Urothelium cell line (cell line): ENCODE results near the gene MND1.
"Not testable (repeated sequence)": the region's sequence is repeated elsewhere in the genome, so short reads cannot be mapped to it uniquely, and the experiment has no call there.

Experiments
- DNase-seq: peaks from one replicate; pipeline ENCODE4 v3.0.0; 2011; ENCODE audit warnings: low spot score, mixed read lengths
- FAIRE-seq: peaks from 2 replicates; lab custom pipeline; 2011; peaks lifted over from hg19 to GRCh38; lab: Jason Lieb, UNC

MND1 gene

DNA sequence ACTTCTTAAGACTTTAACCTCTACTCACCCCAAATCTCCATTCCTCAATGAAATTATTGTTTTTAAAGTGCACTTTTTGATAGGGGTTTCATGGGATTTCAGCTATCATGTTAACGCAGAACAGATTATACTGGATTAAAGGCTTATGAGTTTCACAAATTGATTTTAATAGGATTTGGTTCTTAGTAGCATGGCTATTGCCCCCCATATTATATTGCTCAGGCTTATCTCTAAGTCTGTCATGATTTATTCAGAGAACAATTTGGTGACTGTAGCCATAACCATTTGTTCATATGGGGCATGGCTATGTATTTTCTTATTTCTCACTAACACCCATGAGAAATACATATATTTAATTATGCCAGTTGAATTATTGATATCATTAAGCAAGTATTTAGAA lies 57.0 kb downstream of the MND1 start:
- DNase-seq = no peak
- no peak for FAIRE-seq

DNA sequence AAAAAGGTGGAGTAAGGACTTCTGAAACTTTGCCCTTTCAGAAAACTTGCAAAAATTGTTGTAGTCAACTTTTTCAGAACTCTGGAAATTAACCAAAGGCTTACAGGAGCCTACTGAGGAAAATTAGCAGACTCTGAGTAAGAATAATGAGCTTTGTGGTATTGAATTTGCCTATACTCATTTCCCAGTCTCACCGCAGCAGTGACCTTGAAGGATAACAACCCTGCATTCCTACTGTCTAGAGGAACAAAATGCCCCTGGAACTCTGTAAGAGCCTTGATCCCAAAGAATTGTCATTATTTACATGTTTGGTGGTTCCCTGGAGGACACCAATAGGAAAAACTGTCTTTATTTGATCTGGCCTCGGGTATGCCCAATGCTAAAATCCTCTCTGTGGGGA lies 57.9 kb downstream of the MND1 start:
- FAIRE-seq = no peak

DNA sequence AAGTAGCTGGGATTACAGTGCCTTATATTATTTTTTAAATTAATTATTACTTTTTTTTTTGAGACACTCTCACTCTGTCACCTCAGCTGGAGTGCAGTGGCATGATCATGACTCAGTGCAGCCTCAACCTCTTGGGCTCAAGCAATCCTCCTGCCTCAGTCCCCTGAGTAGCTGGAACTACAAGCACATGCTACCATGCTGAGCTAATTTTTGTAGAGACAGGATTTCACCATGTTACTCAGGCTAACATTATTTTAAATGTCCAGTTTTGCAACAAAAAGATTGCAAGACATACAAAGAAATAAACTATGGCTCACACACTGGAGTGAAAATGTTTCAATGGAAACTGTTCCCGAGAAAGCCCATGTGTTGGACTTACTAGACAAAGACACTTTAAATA lies 59.2 kb downstream of the MND1 start:
- DNase-seq (no peak), FAIRE-seq (no peak)

More for the DNA sequence above, 57.9 kb downstream of the MND1 start:
- no peak for DNase-seq

DNA sequence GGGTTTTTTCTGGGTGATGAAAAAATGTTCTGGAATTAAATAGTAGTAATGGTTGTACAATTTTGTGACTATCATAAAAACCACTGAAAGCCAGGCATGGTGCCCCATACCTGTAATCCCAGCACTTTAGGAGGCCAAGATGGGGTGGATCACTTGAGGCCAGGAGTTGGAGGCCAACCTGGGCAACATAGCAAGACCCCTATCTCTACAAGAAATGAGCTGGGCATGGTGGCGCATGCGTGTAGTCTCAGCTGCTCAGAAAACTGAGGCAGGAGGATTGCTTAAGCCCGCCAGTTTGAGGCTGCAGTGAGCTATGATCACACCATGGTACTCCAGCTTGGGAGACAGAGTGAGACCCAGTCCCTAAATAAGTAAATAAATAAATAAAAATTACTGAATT lies 63.4 kb downstream of the MND1 start:
- no peak for FAIRE-seq
- DNase-seq = no peak

DNA sequence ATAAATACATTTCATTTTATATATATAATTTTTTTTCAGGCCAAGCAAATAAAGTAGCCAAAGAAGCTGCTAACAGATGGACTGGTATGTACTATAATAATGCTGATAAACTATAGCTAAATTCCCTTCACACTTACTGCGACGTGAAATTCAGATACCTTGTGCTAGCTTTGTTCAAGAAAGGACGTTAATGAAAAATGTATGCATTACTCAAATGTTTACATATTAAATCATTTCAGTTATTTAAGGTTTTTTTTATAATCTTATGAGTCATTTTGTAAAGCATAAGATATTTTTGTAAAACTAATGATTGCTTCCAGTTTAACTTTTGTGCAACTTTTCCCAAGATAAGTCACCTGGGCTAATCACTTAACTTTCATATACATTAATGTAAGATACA lies 64.4 kb downstream of the MND1 start:
- DNase-seq = no peak
- no peak for FAIRE-seq

DNA sequence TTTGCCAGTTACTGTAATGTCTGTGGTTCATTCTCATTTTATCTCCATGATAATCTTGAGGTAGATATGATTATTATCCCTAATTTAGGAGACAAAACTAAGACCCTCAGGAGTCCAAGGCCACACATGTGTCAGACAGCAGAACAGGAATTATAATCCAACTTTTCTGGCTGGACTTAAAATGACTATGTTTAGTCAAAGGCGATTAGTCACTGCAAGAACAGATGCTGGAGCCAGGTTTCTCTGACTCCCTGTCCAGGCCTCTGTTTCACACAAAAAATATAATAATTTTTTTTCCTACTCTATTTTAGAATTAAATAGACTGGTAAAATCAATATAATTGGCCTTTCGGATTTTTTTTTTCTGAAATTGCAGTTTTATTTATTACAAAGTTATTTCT lies 64.9 kb downstream of the MND1 start:
- DNase-seq (no peak), FAIRE-seq (no peak)

DNA sequence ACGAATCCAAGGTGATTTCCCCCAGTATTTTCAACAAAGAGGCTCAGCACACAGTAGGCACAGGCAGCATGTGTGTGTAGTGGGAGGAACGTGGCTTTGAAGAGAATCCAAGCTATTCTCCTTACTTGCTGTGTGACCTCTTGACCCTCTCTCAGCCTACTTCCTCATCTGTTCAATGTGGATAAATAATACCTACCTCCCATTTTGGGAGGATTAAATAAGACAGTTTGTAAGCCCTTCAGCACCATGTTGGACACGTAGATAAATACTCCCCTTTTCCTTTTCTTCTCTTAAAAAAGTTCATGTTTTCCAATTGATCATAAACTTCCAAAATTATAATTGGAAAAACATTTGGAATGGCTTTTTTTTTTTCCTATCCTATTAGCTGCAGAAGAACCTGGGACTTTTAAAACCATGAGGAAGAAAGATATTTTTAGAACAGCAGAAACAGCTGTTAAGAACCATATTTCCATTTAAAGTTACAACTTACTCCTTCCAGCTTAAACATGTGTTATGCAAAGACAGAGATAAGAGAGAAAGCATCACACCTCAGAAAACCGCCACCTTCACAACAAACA lies 65.5 kb downstream of the MND1 start:
- no peak for FAIRE-seq
- DNase-seq = no peak

DNA sequence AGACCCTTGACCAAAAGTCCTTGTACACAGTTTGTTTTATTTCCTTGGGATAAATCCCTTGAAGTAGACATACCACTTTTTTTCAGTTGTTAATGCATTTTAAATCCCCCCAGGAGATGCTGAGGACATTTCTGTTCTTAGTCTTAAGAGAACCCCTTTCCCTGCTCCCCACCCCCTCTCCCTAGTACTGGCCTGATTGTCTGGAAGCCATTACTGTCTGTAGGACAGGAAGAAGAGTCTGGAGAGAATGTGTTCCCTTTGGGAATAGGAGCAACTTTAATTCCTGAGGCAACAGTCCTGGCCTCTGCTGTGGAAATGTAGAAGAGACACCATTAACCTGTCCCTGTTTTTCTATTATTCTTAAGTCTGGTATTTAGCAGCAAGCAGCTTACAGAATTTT lies 69.4 kb downstream of the MND1 start:
- DNase-seq (no peak), FAIRE-seq (no peak)

- not testable (repeated sequence) for DNase-seq, FAIRE-seq
Observed at GRCh38 chr4:153416456-153416855, 72.0 kb downstream of the MND1 start.

GRCh38 chr4:153418121-153418520 lies 73.6 kb downstream of the MND1 start:
- FAIRE-seq = no peak
- DNase-seq = no peak

DNA sequence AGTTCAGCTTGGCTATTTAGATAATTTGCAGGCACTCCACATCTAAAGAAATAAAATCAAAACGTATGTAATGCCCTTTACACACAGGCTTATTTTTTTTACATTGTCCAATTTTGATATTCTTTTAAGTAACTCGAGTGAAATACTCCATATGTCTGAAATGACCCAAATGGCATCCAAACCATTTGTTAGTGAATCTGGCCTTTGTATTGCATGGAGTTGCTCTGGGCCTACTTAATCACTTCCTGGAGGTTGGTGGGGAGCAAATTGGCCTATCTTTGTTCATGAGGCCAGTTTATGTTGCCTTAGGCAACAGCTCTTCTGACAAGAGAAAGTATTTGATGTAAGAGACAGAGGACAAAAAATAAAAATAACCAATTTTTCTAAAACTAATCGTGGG lies 74.1 kb downstream of the MND1 start:
- no peak for FAIRE-seq

DNA sequence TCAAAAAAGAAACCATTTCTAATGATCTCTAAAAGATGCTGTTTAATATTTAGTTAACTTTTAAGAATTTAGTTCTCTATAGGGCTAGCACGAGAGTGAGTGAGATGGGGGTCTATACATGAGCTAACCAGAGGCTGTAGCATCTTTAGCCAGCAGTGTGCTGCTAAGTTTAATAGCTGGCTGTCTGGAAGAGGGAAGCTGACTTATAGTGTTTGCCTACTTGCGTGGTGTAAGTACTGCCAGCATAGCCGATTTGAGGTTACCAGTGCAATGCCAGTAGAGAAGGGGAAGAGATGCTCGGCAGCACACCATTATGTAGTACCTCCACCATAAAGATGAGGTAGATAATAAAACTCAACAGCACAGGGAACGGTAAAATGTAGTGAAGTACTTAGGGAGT lies 74.5 kb downstream of the MND1 start:
- no peak for DNase-seq
- FAIRE-seq = no peak

More for the DNA sequence above, 74.1 kb downstream of the MND1 start:
- no peak for DNase-seq

DNA sequence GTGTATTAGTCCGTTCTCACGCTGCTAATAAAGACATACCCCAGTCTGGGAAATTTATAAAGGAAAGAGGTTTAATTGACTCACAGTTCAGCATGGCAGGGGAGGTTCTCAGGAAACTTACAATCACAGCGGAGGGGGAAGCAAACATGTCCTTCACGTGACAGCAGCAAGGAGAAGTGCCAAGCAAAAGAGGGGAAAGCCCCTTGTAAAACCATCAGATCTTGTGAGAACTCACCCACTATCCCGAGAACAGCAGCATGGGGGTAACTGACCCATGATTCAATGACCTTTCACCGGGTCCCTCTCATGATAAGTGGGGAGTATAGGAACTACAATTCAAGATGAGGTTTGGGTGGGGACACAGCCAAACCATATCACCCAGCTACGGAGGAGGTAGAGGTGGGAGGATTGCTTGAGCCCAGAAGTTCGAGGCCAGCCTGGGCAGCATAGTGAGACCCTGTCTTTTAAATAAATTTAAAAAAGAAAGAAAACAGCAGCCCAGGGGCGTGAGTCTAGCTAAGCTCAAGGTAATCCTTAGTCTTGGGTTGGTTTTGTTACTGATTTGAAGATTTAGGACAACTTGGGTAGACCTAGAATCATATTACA lies 75.3 kb downstream of the MND1 start:
- DNase-seq (no peak), FAIRE-seq (no peak)

GRCh38 chr4:153420361-153420760 lies 75.9 kb downstream of the MND1 start:
- FAIRE-seq (no peak), DNase-seq (no peak)

- no peak for FAIRE-seq
Observed at GRCh38 chr4:153421941-153422340, 77.5 kb downstream of the MND1 start.

GRCh38 chr4:153426207-153426885 lies 81.9 kb downstream of the MND1 start:
- FAIRE-seq (no peak), DNase-seq (no peak)

More at GRCh38 chr4:153421941-153422340, 77.5 kb downstream of the MND1 start:
- DNase-seq = no peak

GRCh38 chr4:153427363-153428071 lies 83.0 kb downstream of the MND1 start:
- DNase-seq (peak; percentile 26), FAIRE-seq (no peak)

DNA sequence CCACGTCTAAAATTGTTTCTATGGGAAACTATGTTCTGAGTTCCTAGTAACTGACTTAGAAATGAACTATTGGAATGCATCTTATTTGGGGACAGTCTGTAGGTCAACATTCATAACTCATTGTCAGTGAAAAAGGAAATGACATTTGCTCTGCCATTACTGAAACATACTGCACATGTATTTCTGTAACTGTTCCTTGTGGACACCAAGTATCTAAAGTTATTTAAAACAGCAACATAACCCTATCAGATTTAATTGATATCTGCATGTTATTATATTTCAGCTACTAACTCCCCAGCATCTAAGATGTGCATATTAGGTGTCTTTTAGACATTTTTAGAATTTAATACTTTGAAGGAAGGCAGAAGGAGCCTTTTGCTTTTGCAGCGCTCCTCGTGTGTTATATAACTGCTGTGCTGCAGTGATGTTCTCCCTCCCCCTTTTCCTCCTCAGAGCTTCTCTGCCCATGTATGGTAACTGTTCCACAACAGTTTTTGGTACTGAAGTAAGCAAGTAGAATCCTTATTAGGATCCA lies 84.5 kb downstream of the MND1 start:
- FAIRE-seq (no peak), DNase-seq (no peak)

DNA sequence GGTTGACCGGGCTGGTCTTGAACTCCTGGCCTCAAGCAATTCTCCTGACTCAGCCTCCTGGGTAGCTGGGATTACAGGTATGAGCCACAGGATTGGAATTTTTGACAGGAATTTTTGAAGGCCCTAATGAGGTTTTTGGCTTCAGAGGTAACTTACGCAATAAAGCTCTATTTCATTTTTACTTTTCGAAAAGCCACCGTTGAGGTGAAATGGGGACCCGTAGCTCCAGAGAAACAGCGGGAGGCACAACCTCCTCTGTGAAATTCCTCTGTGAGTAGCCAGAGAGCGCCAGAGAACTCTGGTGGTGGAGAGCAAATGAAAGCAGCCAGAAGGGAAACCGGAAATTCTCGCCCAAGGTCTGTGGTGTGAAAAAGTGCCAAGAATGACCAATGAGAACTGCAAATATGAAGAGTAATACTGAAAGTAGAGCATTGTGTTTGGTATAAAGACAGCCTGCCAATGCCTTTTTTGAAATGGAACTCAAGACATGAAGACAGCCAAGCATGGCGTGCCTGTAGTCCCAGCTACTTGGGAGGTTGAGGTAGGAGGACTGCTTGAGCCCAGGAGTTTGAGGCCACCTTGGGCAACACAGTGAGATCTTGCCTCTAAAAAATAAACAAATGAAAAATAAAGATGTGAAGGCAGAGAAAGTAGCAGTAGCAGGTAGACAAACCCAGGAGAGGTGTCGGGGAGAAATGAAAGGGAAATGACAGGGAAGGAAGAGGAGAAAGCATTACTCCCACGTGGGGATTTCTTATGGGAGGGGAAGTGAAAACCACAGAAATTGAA lies 88.7 kb downstream of the MND1 start:
- DNase-seq (peak; percentile 73), FAIRE-seq (no peak)

DNA sequence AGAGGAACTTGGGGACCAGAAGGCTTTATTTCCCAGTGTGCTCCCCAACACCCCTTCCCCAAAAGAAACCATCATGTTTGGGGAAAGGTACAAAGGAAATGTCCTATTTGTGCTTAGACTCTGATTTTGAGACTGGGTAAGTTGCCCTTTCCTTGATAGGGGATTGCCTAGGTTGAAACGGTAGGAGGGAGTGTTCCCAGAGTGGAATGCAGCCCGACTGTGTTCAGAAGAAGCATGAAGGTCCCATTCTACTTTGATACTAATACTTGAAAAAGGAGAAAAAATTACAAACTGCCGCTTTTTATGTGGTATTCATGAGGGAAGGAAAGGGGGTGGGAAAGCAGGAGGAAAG lies 89.2 kb downstream of the MND1 start:
- no peak for DNase-seq
- FAIRE-seq = no peak

DNA sequence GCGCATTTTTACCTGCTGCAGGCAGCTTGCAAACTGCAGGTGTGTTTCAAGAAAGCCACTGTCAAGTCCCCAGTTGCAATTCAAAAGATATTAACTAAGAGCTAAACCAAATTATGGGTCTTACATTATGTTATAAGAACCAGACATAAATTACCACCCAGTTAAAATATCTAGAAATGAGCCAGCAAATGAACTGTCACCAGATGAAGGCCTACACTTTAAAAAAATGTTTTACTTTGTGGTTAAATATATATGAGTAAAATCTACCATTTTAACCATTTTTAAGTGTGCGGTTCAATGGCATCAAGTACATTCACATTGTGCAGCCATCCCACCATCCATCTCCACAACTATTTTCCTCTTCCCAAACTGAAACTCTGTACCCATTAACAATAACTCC lies 89.7 kb downstream of the MND1 start:
- DNase-seq (no peak), FAIRE-seq (no peak)
